Hematopoietic multipotent progenitor cell (in vitro differentiated cells): ENCODE results near the gene PEG3. TPM values are rescaled to one million over a fixed set of nuclear protein-coding genes. Genes with fewer than 3 reads are reported as not detected.

Experiments
- DNase-seq, 3 donors: peaks; one replicate each; pipeline ENCODE4 v3.0.0-alpha.2; 2011 to 2015; ENCODE audit warnings: low read depth in 2 of 3, low spot score in 2 of 3
- total RNA-seq: library from RNA; depleted of rRNA; stranded (reverse); fragments of >200 nt; gene quantifications from one replicate; pipeline ENCODE4 v1.2.3, GENCODE V29; 2012

Gene PEG3
- total RNA-seq, 1 donor = 1.1 TPM

DNA sequence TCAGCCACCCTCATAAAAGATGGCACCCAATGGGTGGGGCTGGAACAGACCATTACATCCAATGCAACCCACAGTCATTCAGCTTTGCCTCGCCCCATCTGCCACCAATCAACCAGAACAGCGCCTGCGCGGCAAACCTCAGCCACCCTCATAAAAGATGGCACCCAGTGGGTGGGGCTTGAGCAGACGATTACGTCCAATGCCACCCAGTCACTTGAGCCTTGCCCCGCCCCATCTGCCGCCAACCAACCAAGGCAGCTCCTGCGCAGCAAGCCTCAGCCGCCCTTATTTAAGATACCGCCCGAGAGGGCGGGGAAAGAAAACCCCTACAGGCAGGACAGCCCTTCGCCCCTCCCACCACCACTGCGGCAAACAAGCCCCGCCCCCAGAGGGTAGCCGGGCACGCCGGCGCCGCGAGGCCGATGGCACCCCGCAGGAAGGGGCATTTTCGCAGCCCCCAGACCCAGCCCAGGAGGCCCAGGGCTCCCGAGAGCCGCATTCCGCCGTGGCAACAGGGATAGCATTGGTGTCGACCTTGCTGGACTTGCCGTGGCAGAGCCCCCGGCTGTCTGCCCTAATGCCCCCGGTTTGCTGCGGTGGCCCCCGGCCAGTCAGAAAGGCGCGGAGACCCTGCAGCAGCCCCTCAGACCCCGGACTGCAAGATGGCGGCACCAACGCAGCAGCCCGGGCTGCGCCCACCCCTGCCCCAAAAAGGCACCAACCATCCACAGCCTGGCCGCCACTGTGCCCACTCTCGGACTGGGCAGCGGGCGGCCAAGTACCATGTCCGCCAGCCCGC, 675 bp downstream of the PEG3 start:
- peak in 2 of 3 donors; percentile 94 to 98 for DNase-seq

GRCh38 chr19:56838909-56839651, 1.4 kb downstream of the PEG3 start:
- DNase-seq = peak in 2 of 3 donors; percentile 97 to 99

DNA sequence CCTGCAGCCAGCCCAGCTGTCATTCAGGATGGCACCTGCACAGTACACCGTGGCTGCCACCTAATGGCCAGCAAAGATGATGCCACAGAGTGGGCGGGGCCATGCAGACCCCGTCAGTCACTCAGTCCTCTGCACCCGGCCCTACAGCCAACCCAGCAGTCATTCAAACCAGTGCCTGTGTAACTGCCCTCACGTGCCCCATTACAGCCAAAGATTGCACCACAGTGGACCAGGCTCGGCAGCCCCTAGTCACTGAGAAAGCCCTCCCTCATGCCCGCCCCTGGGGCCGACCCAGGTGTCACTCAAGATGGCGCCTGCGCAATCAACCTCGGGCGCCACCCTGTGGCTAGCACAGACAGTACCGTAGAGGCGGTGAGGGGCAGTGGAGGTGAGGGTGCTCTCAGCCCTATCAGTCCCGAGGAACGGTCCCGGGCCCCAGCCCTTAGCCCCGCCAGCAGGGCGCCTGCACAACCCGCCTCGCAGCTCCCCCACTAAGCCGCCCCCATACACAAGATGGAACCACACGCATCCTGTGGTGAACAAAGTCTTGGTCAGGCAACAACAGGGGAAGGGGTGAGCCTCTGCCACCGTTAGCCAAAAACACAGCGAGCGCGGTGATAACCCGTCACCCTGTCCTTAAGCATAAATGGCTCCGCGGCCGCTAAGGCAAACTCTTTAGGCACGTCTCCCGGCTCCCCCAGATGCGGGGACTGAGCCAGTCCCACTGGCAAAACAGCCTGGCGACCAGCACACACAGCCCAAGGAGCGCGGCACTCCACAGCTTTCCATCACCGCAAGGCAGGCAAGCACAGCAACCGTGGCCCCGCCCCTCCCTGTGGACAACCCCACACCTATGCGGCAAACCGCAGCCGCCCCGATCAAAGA, 2.3 kb downstream of the PEG3 start:
- peak in 2 of 3 donors; percentile 83 to 90 for DNase-seq

- peak in 2 of 3 donors; percentile 87 to 94 for DNase-seq
Observed at GRCh38 chr19:56837492-56838023, 3.0 kb downstream of the PEG3 start.

- DNase-seq = peak in 2 of 3 donors; percentile 35 to 57
Observed at GRCh38 chr19:56837004-56837403, 3.5 kb downstream of the PEG3 start.

DNA sequence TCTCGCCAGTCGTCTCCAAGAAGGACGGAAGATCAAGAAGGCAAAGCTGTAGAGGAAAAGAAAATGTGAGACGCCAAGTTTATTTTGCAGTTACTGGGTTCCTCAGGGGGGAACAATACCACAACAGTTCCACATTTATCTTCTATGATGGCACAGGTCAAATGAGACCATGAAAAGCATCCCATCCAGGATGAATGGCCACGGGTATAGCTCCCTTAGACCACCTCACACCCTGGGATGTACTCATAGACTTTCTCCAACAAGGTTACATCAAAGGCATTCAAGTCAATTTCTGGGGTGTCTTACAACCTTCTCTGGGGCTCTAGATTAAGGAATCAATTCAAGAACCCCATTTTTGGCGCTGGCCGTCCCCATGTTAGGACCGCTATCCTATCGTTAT, 4.5 kb downstream of the PEG3 start:
- DNase-seq = no peak

DNA sequence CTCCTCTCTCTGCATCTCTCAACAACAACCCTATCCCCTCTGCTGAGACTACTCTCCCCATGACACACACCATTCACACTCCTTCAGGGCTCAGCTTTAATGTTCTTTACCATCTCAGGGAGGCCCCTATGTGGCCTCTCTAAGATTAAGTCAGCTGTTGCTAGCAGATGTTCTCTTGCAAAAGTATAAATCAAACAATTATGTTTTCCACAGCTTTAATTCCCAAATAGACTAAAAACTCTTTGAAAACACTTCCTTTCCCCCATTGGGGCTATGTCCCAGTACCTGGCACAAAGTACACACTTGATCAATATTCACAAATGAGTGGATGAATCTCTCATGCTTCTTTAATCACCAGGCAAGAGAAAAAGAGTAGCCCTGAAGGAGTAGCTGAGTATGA, 5.1 kb downstream of the PEG3 start:
- no peak for DNase-seq

- no peak for DNase-seq
Observed at GRCh38 chr19:56834564-56835375, 5.8 kb downstream of the PEG3 start.

GRCh38 chr19:56832352-56832928, 8.1 kb downstream of the PEG3 start:
- no peak for DNase-seq

DNA sequence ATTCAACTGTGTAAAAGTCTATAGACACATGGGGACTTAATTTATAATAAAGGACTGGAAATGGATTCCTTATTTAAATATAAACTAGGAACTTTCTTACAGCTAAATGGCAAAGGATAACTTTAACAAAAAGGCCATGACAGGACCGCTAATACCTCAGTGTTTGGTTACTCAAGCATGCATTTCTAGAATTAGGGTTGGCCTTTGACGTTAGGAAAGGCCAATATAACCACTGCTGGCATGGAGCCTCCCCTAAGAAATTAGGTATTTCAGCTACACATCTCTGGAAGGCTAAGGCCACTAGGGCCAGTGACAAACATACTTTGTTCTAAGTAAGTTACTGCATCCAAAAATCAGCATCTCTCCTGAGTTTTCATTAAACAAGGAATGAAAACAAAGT, 9.3 kb downstream of the PEG3 start:
- no peak for DNase-seq

DNA sequence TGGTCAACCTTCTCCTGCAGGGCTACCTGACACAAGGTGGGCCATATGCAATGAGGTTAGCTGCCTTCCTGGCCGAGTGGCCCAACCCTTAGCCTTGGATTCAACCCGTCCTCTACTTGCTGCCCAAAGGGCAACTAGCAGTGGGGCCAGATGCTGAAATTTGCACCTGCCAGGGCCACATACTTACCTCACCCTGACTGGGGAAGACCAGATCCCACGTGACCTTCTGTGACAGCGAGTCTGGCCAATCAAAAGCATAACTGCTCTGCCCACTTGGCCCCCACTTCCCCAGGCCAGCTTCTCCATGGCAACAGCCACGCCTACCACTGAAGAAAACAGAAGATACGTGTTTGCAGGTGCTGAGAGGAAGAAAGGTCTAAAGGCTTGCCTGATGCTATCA, 10.9 kb downstream of the PEG3 start:
- no peak for DNase-seq

DNA sequence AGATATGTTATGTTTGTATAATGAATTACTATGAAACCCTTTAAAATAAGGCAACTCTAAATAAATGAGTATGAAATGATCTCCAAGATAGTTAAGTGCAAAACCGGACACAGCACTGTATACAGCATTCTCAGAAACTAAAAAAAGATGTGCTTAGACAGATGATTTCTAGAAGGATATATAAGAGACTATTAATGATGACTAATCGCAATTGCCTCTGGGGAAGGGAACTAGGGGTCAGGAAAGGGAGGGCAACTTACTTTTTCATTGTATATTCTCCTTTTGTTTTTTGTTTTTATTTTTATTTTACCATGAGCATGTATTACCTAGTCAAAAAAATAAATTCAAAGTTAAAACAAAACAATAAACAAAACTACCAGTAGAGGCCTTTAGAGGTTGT, 12.8 kb downstream of the PEG3 start:
- DNase-seq = no peak

GRCh38 chr19:56823956-56824355, 16.6 kb downstream of the PEG3 start:
- DNase-seq = no peak

- DNase-seq = no peak
Observed at GRCh38 chr19:56823417-56823816, 17.1 kb downstream of the PEG3 start.

DNA sequence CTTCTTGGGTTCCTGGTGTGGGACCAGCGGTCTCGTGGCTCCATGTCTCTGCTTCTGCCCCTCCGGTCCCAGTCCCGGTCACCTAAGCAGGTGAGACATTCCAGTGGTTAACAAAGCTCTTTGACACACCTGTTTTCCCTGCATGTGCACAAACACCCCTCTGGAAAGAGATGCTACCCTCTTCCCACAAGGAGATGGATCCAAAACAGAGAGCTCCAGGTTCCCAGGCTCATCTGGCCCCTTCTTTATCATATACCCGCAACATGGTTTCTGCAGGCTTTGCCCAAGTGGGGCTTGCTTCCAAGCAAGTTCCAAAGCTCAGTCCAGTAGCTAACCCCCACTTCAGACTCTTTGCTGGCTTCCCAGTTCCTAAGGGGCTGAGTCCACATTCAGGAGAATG, 17.8 kb downstream of the PEG3 start:
- no peak for DNase-seq

- DNase-seq = no peak
Observed at GRCh38 chr19:56821675-56822074, 18.9 kb downstream of the PEG3 start.

- DNase-seq = no peak
Observed at GRCh38 chr19:56821209-56821608, 19.3 kb downstream of the PEG3 start.

- DNase-seq = no peak
Observed at GRCh38 chr19:56819166-56819565, 21.4 kb downstream of the PEG3 start.

- DNase-seq = no peak
Observed at GRCh38 chr19:56814656-56815055, 25.9 kb downstream of the PEG3 start.

DNA sequence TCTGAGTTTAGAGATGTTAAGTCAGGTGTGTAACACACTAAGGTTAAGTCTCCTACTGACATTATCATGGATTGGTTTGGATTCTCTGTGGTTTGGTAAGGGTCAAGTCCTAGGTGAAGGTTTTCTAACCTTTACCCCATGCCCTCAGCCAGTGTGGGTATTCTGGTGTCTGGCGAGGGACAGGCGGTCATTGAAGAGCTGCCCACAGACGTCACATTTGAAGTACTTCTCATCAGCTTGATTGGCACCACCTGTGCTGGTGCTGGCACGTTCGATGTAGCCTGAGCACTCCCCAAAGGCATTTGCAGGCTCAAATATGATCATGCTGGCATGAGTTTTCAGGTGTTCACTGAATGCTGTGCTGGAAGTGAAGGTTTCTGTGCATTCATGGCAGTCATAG, 27.0 kb downstream of the PEG3 start:
- no peak for DNase-seq
